Measurements from ENCODE around the gene NEK2.
"Not testable (repeated sequence)": the region's sequence is repeated elsewhere in the genome, so short reads cannot be mapped to it uniquely, and the experiment has no call there.

NEK2 gene

GRCh38 chr1:211632808-211633523 lies 42.5 kb downstream of the NEK2 start:
- DNase-seq (ENCODE audit: low read depth) = peak; percentile 83

- DNase-seq (ENCODE audit: low read depth) = no peak
Measured at GRCh38 chr1:211632117-211632807, 43.2 kb downstream of the NEK2 start.

GRCh38 chr1:211631168-211631567 lies 44.3 kb downstream of the NEK2 start:
- no peak for DNase-seq (ENCODE audit: low read depth)

GRCh38 chr1:211630236-211631081 lies 45.0 kb downstream of the NEK2 start:
- no peak for DNase-seq (ENCODE audit: low read depth)

- no peak for DNase-seq (ENCODE audit: low read depth)
Measured at GRCh38 chr1:211628417-211628816, 47.0 kb downstream of the NEK2 start.

- DNase-seq (ENCODE audit: low read depth) = no peak
Measured at GRCh38 chr1:211627259-211627658, 48.2 kb downstream of the NEK2 start.

- not testable (repeated sequence) for DNase-seq (ENCODE audit: low read depth)
Measured at GRCh38 chr1:211625866-211626265, 49.6 kb downstream of the NEK2 start.

GRCh38 chr1:211625040-211625439 lies 50.4 kb downstream of the NEK2 start:
- DNase-seq (ENCODE audit: low read depth) = no peak

GRCh38 chr1:211623515-211623914 lies 51.9 kb downstream of the NEK2 start:
- no peak for DNase-seq (ENCODE audit: low read depth)

GRCh38 chr1:211621447-211622198 lies 53.8 kb downstream of the NEK2 start:
- DNase-seq (ENCODE audit: low read depth) = no peak

GRCh38 chr1:211620097-211620496 lies 55.3 kb downstream of the NEK2 start:
- DNase-seq (ENCODE audit: low read depth) = no peak

- DNase-seq (ENCODE audit: low read depth) = no peak
Measured at GRCh38 chr1:211619033-211619996, 56.1 kb downstream of the NEK2 start.

- DNase-seq (ENCODE audit: low read depth) = no peak
Measured at GRCh38 chr1:211616965-211617297, 58.5 kb downstream of the NEK2 start.

GRCh38 chr1:211616231-211616964 lies 59.0 kb downstream of the NEK2 start:
- DNase-seq (ENCODE audit: low read depth) = no peak

- no peak for DNase-seq (ENCODE audit: low read depth)
Measured at GRCh38 chr1:211614615-211615014, 60.8 kb downstream of the NEK2 start.

- DNase-seq (ENCODE audit: low read depth) = no peak
Measured at GRCh38 chr1:211613951-211614350, 61.5 kb downstream of the NEK2 start.

- DNase-seq (ENCODE audit: low read depth) = peak; percentile 92
Measured at GRCh38 chr1:211613108-211613947, 62.1 kb downstream of the NEK2 start.

GRCh38 chr1:211612786-211613107 lies 62.7 kb downstream of the NEK2 start:
- DNase-seq (ENCODE audit: low read depth) = no peak
